ENCODE measurements around the gene FUNDC2. TPM values are rescaled to one million over a fixed set of nuclear protein-coding genes. Genes with fewer than 3 reads are reported as not detected.

FUNDC2 gene
- total and polyA plus RNA-seq, 10 of the 15 experiments (the other 5 are each of a cell fraction or from before 2014, with no cell fraction given) = 70.5 to 353 (median 165) TPM

DNA sequence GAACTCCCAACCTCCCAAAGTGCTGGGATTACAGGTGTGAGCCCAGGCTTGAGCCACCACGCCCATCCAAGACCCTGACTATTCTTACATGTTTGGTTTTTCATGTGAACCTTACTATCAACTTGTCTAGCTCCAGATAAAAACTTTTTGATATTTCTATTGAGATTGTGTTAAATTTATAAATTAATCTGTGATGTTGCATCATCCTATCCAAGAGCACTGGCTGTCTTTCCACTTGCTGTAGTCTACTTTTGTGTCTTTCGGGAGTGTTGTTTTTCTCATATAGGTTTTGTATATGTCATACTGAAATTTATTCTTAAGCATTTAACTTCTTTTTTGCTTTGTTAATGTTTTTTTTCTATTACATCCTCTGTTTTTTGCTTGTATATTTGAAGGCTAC lies 79.3 kb downstream of the FUNDC2 start:
- peaks cover 0 to 2% of the 10 kb centered on the region in 2 experiments; a peak in 1 of 4 replicates for H3K36me3 ChIP-seq (ENCODE audit: control insufficient read depth in 2 of 2, insufficient read depth in 2 of 2, low read length in 1 of 2)
- 82% methylated on average over 2 of the region's 2 CpGs for WGBS (ENCODE audit: insufficient coverage, insufficient replicate concordance, low lambda C conversion rate, missing lambda C conversion rate)
- ChIA-PET RAD21 (ENCODE audit: unreplicated experiment) (no interaction called here), CTCF (interaction anchor here (1.3 to 3.5 kb wide), 2 partner anchors 11 to 126 kb away, joined by 4 to 15 read pairs; no protein-coding TSS in a partner anchor), SMC1A (ENCODE audit: uncharacterized antibody, unreplicated experiment) (interaction anchor here (1.7 kb wide), 1 partner anchor 12 kb away, joined by 4 read pairs; no protein-coding TSS in a partner anchor), POLR2A (no interaction called here)
- no peaks in the 10 kb centered on the region for H3K27me3 ChIP-seq (replicated peaks in 1 of 2; ENCODE audit: control insufficient read depth in 2 of 2, insufficient read depth in 2 of 2, low read length in 1 of 2)
- ATAC-seq (no peak), DNase-seq (ENCODE audit: low read depth, low spot score) (no peak), FAIRE-seq (no peak)
- H3K79me2 ChIP-seq (ENCODE audit: control insufficient read depth, insufficient read depth, low read length) = no peaks in the 10 kb centered on the region
- H2AFZ ChIP-seq (ENCODE audit: control insufficient read depth, low read depth, low read length) = no peak overlapping the region
- H3K9me3 ChIP-seq (replicated peaks; ENCODE audit: control insufficient read depth, insufficient read depth, low read length) = no peaks in the 10 kb centered on the region
- no peak overlapping the region for H3K9ac ChIP-seq (ENCODE audit: control insufficient read depth, insufficient read depth, low read length)
- no peak overlapping the region for H3K27ac ChIP-seq (ENCODE audit: control insufficient read depth, insufficient read depth)
- intact Hi-C loops (cut with micrococcal nuclease; ENCODE audit: unreplicated experiment) = no loop called here
- in situ Hi-C loops (cut with MboI) = no loop called here
- BruUV-seq (replicated peaks) = no TSS peak
- H3K4me3 ChIP-seq = no peak overlapping the region
- no peak overlapping the region for H3K4me2 ChIP-seq (ENCODE audit: control insufficient read depth, insufficient read depth)
- no peaks in the 10 kb centered on the region for H4K20me1 ChIP-seq (ENCODE audit: control insufficient read depth, insufficient read depth)
- no peak for TF ChIP-seq HCFC1 (IDR thresholded peaks at IDR 0.05; ENCODE audit: low read length)
- TF ChIP-seq NBN (IDR thresholded peaks at IDR 0.05) = no peak
- H3K4me1 ChIP-seq (ENCODE audit: control insufficient read depth, insufficient read depth, low read length) = no peaks in the 10 kb centered on the region

DNA sequence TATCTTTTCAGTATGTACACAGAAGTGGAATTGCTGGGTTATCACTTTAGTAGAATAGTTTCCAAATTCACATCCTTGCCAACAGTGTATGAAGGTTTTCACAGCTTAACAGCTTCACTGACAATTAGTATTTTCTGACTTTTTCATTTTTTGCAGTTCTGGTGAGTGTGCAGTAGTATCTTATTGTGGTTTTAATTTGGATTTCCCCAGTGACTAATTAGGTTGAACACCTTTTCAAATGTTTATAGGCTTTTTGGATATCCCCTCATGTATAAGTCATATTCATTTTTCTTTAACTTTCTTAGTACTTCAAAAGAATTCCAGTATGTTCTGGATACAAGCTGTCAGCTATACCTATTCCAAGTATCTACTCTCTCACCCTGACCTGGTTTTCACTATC lies 81.8 kb downstream of the FUNDC2 start:
- TF ChIP-seq, protein P1, sequence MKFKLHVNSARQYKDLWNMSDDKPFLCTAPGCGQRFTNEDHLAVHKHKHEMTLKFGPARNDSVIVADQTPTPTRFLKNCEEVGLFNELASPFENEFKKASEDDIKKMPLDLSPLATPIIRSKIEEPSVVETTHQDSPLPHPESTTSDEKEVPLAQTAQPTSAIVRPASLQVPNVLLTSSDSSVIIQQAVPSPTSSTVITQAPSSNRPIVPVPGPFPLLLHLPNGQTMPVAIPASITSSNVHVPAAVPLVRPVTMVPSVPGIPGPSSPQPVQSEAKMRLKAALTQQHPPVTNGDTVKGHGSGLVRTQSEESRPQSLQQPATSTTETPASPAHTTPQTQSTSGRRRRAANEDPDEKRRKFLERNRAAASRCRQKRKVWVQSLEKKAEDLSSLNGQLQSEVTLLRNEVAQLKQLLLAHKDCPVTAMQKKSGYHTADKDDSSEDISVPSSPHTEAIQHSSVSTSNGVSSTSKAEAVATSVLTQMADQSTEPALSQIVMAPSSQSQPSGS (IDR thresholded peaks at IDR 0.05; ENCODE audit: low read length) = no peak
- TF ChIP-seq, protein P2, sequence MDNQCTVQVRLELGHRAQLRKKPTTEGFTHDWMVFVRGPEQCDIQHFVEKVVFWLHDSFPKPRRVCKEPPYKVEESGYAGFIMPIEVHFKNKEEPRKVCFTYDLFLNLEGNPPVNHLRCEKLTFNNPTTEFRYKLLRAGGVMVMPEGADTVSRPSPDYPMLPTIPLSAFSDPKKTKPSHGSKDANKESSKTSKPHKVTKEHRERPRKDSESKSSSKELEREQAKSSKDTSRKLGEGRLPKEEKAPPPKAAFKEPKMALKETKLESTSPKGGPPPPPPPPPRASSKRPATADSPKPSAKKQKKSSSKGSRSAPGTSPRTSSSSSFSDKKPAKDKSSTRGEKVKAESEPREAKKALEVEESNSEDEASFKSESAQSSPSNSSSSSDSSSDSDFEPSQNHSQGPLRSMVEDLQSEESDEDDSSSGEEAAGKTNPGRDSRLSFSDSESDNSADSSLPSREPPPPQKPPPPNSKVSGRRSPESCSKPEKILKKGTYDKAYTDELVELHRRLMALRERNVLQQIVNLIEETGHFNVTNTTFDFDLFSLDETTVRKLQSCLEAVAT (IDR thresholded peaks at IDR 0.05) = no peak
- TF ChIP-seq, protein P3, sequence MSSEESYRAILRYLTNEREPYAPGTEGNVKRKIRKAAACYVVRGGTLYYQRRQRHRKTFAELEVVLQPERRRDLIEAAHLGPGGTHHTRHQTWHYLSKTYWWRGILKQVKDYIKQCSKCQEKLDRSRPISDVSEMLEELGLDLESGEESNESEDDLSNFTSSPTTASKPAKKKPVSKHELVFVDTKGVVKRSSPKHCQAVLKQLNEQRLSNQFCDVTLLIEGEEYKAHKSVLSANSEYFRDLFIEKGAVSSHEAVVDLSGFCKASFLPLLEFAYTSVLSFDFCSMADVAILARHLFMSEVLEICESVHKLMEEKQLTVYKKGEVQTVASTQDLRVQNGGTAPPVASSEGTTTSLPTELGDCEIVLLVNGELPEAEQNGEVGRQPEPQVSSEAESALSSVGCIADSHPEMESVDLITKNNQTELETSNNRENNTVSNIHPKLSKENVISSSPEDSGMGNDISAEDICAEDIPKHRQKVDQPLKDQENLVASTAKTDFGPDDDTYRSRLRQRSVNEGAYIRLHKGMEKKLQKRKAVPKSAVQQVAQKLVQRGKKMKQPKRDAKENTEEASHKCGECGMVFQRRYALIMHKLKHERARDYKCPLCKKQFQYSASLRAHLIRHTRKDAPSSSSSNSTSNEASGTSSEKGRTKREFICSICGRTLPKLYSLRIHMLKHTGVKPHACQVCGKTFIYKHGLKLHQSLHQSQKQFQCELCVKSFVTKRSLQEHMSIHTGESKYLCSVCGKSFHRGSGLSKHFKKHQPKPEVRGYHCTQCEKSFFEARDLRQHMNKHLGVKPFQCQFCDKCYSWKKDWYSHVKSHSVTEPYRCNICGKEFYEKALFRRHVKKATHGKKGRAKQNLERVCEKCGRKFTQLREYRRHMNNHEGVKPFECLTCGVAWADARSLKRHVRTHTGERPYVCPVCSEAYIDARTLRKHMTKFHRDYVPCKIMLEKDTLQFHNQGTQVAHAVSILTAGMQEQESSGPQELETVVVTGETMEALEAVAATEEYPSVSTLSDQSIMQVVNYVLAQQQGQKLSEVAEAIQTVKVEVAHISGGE (CRISPR knock-in tag; IDR thresholded peaks at IDR 0.05) = no peak
- no peak for TF ChIP-seq TARDBP (IDR thresholded peaks at IDR 0.05; ENCODE audit: borderline replicate concordance)
- no peak for TF ChIP-seq EGR1 (IDR thresholded peaks at IDR 0.05; ENCODE audit: borderline replicate concordance in 1 of 2, low read depth in 2 of 2, low read length in 2 of 2)
- ChIA-PET SMC1A (ENCODE audit: uncharacterized antibody, unreplicated experiment) (no interaction called here), POLR2A (no interaction called here), CTCF (interaction anchor here (3.3 kb wide), 1 partner anchor 15 kb away, joined by 18 read pairs; no protein-coding TSS in a partner anchor), RAD21 (ENCODE audit: unreplicated experiment) (no interaction called here)
- no peaks in the 10 kb centered on the region for H3K9me3 ChIP-seq (replicated peaks; ENCODE audit: control insufficient read depth, insufficient read depth, low read length)
- H3K27ac ChIP-seq (ENCODE audit: control insufficient read depth, insufficient read depth) = no peak overlapping the region
- H3K27me3 ChIP-seq (replicated peaks in 1 of 2; ENCODE audit: control insufficient read depth in 2 of 2, insufficient read depth in 2 of 2, low read length in 1 of 2) = no peaks in the 10 kb centered on the region
- H3K4me2 ChIP-seq (ENCODE audit: control insufficient read depth, insufficient read depth) = no peak overlapping the region
- no peaks in the 10 kb centered on the region for H3K4me1 ChIP-seq (ENCODE audit: control insufficient read depth, insufficient read depth, low read length)
- no peak overlapping the region for H3K9ac ChIP-seq (ENCODE audit: control insufficient read depth, insufficient read depth, low read length)
- in situ Hi-C loops (cut with MboI) (no loop called here), intact Hi-C loops (cut with micrococcal nuclease; ENCODE audit: unreplicated experiment) (no loop called here)
- H3K36me3 ChIP-seq (ENCODE audit: control insufficient read depth in 2 of 2, insufficient read depth in 2 of 2, low read length in 1 of 2) = peaks cover 0 to 2% of the 10 kb centered on the region in 2 experiments; a peak in 1 of 4 replicates
- FAIRE-seq (no peak), ATAC-seq (no peak), DNase-seq (ENCODE audit: low read depth, low spot score) (no peak)
- no peaks in the 10 kb centered on the region for H4K20me1 ChIP-seq (ENCODE audit: control insufficient read depth, insufficient read depth)
- H3K79me2 ChIP-seq (ENCODE audit: control insufficient read depth, insufficient read depth, low read length) = no peaks in the 10 kb centered on the region
- H3K4me3 ChIP-seq = no peak overlapping the region
- H2AFZ ChIP-seq (ENCODE audit: control insufficient read depth, low read depth, low read length) = no peak overlapping the region
- BruUV-seq (replicated peaks) = no TSS peak
